ENCODE measurements around the gene NME3. TPM values are rescaled to one million over a fixed set of nuclear protein-coding genes. Genes with fewer than 3 reads are reported as not detected.

NME3 gene
- total and polyA plus RNA-seq, 2 of the 13 experiments (the other 11 are each of a cell fraction or from before 2014, with no cell fraction given) = 10.4 to 15.9 TPM

GRCh38 chr16:1781254-1781653, 9.9 kb upstream of the NME3 start:
- Histone ChIP-seq H3K79me2 (ENCODE audit: insufficient read depth, low read length) (peaks cover 23% of the 10 kb centered on the region), H3K27me3 (ENCODE audit: control insufficient read depth in 1 of 2, insufficient read depth in 2 of 2, low read length in 2 of 2) (peaks cover 0 to 2% of the 10 kb centered on the region in 2 experiments; a peak in 1 of 5 replicates), H3K36me3 (replicated peaks in 1 of 2; ENCODE audit: control insufficient read depth in 1 of 2, insufficient read depth in 2 of 2, low read length in 2 of 2) (peaks cover under 1 to 13% of the 10 kb centered on the region in 2 experiments; a peak in 3 of 5 replicates), H3K27ac (ENCODE audit: extremely low read length, insufficient read depth, low read length) (peak overlapping the region; percentile 63), H3K4me1 (ENCODE audit: insufficient read depth, low read length) (peaks cover 22% of the 10 kb centered on the region), H3K9ac (ENCODE audit: insufficient read depth, low read depth, low read length) (peak overlapping the region; percentile 78), H3K4me2 (ENCODE audit: low read depth, low read length) (peak overlapping the region; percentile 83), H2AFZ (ENCODE audit: low read length) (no peak overlapping the region), H3K9me3 (ENCODE audit: low read length) (no peaks in the 10 kb centered on the region), H4K20me1 (ENCODE audit: insufficient read depth, low read length) (peaks cover 4% of the 10 kb centered on the region; the same call in 1 of the 2 replicates), H3K4me3 (replicated peaks in 1 of 3; ENCODE audit: insufficient read depth in 1 of 3, low read depth in 2 of 3, low read length in 3 of 3) (peak overlapping the region; percentile 80 to 96 (median 89))
- WGBS (ENCODE audit: low lambda C conversion rate) = 94% methylated on average over 11 of the region's 20 CpGs
- no TSS peak for BruUV-seq (replicated peaks)
- no peak for ATAC-seq
- intact Hi-C loops (cut with micrococcal nuclease; ENCODE audit: unreplicated experiment) (loop anchor here (5.0 kb wide), 1 partner anchor 46 kb away; the partner anchor contains the start of genes FAHD1 and HAGH), in situ Hi-C loops (cut with HindIII; ENCODE audit: extremely low pct_ligation_motif_present, low pct_unique_long_range_greater_than_20kb) (loop anchor here (5.0 kb wide), 1 partner anchor 41 kb away; no protein-coding TSS in a partner anchor)
- TF ChIP-seq AGO1 (IDR thresholded peaks at IDR 0.05; ENCODE audit: low read depth, low read length, poor library complexity, severe bottlenecking) = peak; percentile 1
- TF ChIP-seq, protein P1, sequence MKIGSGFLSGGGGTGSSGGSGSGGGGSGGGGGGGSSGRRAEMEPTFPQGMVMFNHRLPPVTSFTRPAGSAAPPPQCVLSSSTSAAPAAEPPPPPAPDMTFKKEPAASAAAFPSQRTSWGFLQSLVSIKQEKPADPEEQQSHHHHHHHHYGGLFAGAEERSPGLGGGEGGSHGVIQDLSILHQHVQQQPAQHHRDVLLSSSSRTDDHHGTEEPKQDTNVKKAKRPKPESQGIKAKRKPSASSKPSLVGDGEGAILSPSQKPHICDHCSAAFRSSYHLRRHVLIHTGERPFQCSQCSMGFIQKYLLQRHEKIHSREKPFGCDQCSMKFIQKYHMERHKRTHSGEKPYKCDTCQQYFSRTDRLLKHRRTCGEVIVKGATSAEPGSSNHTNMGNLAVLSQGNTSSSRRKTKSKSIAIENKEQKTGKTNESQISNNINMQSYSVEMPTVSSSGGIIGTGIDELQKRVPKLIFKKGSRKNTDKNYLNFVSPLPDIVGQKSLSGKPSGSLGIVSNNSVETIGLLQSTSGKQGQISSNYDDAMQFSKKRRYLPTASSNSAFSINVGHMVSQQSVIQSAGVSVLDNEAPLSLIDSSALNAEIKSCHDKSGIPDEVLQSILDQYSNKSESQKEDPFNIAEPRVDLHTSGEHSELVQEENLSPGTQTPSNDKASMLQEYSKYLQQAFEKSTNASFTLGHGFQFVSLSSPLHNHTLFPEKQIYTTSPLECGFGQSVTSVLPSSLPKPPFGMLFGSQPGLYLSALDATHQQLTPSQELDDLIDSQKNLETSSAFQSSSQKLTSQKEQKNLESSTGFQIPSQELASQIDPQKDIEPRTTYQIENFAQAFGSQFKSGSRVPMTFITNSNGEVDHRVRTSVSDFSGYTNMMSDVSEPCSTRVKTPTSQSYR (CRISPR knock-in tag; IDR thresholded peaks at IDR 0.05; ENCODE audit: borderline replicate concordance) = no peak
- peak; percentile 2; the same call in 1 of the 2 replicates for TF ChIP-seq ZNF768 (CRISPR knock-in tag; IDR thresholded peaks at IDR 0.05)
- CTCF ChIA-PET (ENCODE audit: low intra/inter-chr PET ratio, low total read pairs) = no interaction called here
- no peak for FAIRE-seq
- DNase-seq (ENCODE audit: low spot score) = no peak
- POLR2A ChIA-PET = interaction anchor here (2.0 to 4.4 kb wide), 3 partner anchors 9 to 159 kb away, joined by 16 to 57 read pairs (median 38); partner anchors contain the start of genes EME2, IGFALS and MRPS34

DNA sequence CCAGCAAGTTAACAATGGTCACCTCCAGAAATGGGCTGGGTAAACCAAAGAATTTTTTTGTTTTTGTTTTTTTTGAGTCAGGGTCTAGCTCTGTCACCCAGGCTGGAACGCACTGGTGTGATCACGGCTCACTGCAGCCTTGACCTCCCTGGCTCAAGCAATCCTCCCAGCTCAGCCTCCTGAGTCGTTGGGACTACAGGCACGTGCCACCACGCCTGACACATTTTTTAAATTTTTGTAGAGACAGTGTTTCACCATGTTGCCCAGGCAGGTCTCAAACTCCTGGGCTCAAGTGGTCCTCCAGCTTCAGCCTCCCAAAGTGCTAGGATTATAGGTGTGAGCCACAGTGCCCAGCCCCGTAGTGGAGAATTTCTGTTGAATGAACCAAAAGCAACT, 9.3 kb upstream of the NME3 start:
- intact Hi-C loops (cut with micrococcal nuclease; ENCODE audit: unreplicated experiment) (loop anchor here (5.0 kb wide), 1 partner anchor 47 kb away; the partner anchor contains the start of genes FAHD1 and HAGH), in situ Hi-C loops (cut with HindIII; ENCODE audit: extremely low pct_ligation_motif_present, low pct_unique_long_range_greater_than_20kb) (loop anchor here (5.0 kb wide), 1 partner anchor 42 kb away; no protein-coding TSS in a partner anchor)
- no peak overlapping the region for H3K27ac ChIP-seq (ENCODE audit: extremely low read length, insufficient read depth, low read length)
- ChIA-PET CTCF (ENCODE audit: low intra/inter-chr PET ratio, low total read pairs) (no interaction called here), POLR2A (interaction anchor here (1.2 kb wide), 1 partner anchor 13 kb away, joined by 5 read pairs; the partner anchor contains the start of gene IGFALS)
- WGBS (ENCODE audit: low lambda C conversion rate) = 86% methylated on average over 6 of the region's 6 CpGs
- BruUV-seq (replicated peaks) = no TSS peak
- no peak for ATAC-seq
- H3K27me3 ChIP-seq (ENCODE audit: control insufficient read depth in 1 of 2, insufficient read depth in 2 of 2, low read length in 2 of 2) = peaks cover 0 to 2% of the 10 kb centered on the region in 2 experiments; a peak in 1 of 5 replicates
- H3K9me3 ChIP-seq (ENCODE audit: low read length) = no peaks in the 10 kb centered on the region
- peaks cover 22% of the 10 kb centered on the region for H3K79me2 ChIP-seq (ENCODE audit: insufficient read depth, low read length)
- peaks cover 22% of the 10 kb centered on the region for H3K4me1 ChIP-seq (ENCODE audit: insufficient read depth, low read length)
- no peak overlapping the region for H3K9ac ChIP-seq (ENCODE audit: insufficient read depth, low read depth, low read length)
- TF ChIP-seq ZNF451 (CRISPR knock-in tag; IDR thresholded peaks at IDR 0.05) = no peak
- TF ChIP-seq ZNF770 (CRISPR knock-in tag; IDR thresholded peaks at IDR 0.05) = peak; percentile 27; the same call in 1 of the 2 replicates
- no peak for TF ChIP-seq BHLHE40 (IDR thresholded peaks at IDR 0.05; ENCODE audit: low read length)
- TF ChIP-seq, protein P2, sequence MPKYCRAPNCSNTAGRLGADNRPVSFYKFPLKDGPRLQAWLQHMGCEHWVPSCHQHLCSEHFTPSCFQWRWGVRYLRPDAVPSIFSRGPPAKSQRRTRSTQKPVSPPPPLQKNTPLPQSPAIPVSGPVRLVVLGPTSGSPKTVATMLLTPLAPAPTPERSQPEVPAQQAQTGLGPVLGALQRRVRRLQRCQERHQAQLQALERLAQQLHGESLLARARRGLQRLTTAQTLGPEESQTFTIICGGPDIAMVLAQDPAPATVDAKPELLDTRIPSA (CRISPR knock-in tag; IDR thresholded peaks at IDR 0.05; ENCODE audit: borderline replicate concordance) = no peak
- no peak for TF ChIP-seq HOXD1 (CRISPR knock-in tag; IDR thresholded peaks at IDR 0.05)
- H2AFZ ChIP-seq (ENCODE audit: low read length) = no peak overlapping the region
- peaks cover 4 to 10% of the 10 kb centered on the region in 2 experiments; a peak in 3 of 5 replicates for H3K36me3 ChIP-seq (replicated peaks in 1 of 2; ENCODE audit: control insufficient read depth in 1 of 2, insufficient read depth in 2 of 2, low read length in 2 of 2)
- no peak for FAIRE-seq
- H4K20me1 ChIP-seq (ENCODE audit: insufficient read depth, low read length) = peaks cover 4% of the 10 kb centered on the region; the same call in 1 of the 2 replicates
- H3K4me2 ChIP-seq (ENCODE audit: low read depth, low read length) = peak overlapping the region; percentile 83; the same call in 1 of the 2 replicates
- no peak for DNase-seq (ENCODE audit: low spot score)
- H3K4me3 ChIP-seq (replicated peaks in 1 of 3; ENCODE audit: insufficient read depth in 1 of 3, low read depth in 2 of 3, low read length in 3 of 3) = no peak overlapping the region

All from HepG2 (cell line).